Suprapubic skin (tissue), 4 donors: ENCODE data around the gene MYL3. TPM values are rescaled to one million over a fixed set of nuclear protein-coding genes. Genes with fewer than 3 reads are reported as not detected.
"Not testable (repeated sequence)": the region's sequence is repeated elsewhere in the genome, so short reads cannot be mapped to it uniquely, and the experiment has no call there.

Experiments used
- DNase-seq, 2 donors: peaks; one replicate each; pipeline ENCODE4 v3.0.0-alpha.2; 2019; ENCODE audit warnings: low spot score in 2 of 2
- H3K27ac ChIP-seq: fragments of 200-600 bp; sonication (generic); one replicate; pipeline ENCODE4 v1.5.1; 2019
- H3K27me3 ChIP-seq: fragments of 200-600 bp; sonication (generic); one replicate; pipeline ENCODE4 v1.5.1; 2019
- H3K36me3 ChIP-seq: fragments of 200-600 bp; sonication (generic); one replicate; pipeline ENCODE4 v1.5.1; 2019
- H3K4me1 ChIP-seq: fragments of 200-600 bp; sonication (generic); one replicate; pipeline ENCODE4 v1.5.1; 2019
- H3K4me3 ChIP-seq: fragments of 200-600 bp; sonication (generic); one replicate; pipeline ENCODE4 v1.5.1; 2019; ENCODE audit warnings: mild to moderate bottlenecking
- H3K9me3 ChIP-seq: fragments of 200-600 bp; sonication (generic); one replicate; pipeline ENCODE4 v1.5.1; 2019
- CTCF ChIP-seq, 2 donors: fragments of 200-600 bp in 1 of 2; fragments of 450-650 bp in 1 of 2; sonication (generic) in 1 of 2; IDR thresholded peaks; one replicate each; pipeline ENCODE4 v1.5.1; 2016 to 2019; ENCODE audit warnings: antibody characterized with exemption in 2 of 2, mild to moderate bottlenecking in 1 of 2, moderate library complexity in 1 of 2
- EP300 ChIP-seq: sonication (generic); formaldehyde crosslinking; IDR thresholded peaks from one replicate; pipeline ENCODE4 v1.6.1; 2017; ENCODE audit warnings: antibody characterized with exemption
- POLR2A ChIP-seq, 2 donors: fragments of 450-650 bp; IDR thresholded peaks; one replicate each; pipeline ENCODE4 v1.6.1; 2017; ENCODE audit warnings: antibody characterized with exemption in 2 of 2, mild to moderate bottlenecking in 2 of 2, moderate library complexity in 2 of 2
- POLR2AphosphoS5 ChIP-seq, 3 donors: sonication (generic); formaldehyde crosslinking; IDR thresholded peaks; one replicate each; pipeline ENCODE4 v1.6.1; 2017; ENCODE audit warnings: antibody characterized with exemption in 3 of 3
- WGBS: methylation state at CpG from one replicate; pipeline ENCODE4 v1.1.5; 2018; 5-methylcytosine and 5-hydroxymethylcytosine counted together
- total RNA-seq, 4 donors: library from RNA; depleted of rRNA; stranded (reverse); fragments of >200 nt; gene quantifications; one replicate each; pipeline ENCODE4 v1.1.0, GENCODE V29; 2016

The MYL3 gene
- total RNA-seq, 4 donors from 2014 or later, result 1.4 TPM; not detected in 3

DNA sequence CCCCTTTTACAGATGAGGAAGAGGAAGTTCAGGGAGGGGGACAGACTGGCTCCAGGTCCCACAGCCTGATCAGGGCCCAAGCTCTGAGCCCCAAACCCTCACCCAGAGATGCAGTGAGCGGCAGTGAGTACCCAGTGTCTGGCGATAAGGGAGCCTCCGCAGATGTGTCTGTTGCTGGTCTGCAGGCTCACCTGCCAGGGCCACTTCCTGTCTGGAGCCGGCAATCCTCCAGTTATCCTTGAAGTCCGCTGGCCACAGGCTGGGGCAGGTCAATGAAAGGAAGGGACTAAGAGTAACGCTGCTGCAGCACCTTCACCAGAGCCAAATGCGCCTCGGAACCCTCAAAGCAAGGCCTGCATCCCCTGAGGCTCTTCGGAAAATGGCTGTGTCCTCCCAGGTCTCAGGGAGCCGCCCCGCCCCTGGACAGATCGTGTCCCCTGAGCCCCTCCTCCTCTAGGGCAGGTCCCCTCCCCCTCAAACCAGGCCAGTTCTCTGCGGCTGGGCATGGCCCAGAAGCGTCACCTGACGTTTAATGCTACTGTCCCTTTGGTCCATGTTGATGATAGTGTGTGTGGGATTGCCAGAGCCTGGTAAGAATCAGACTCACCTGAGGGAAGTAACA, 51.5 kb downstream of the MYL3 start:
- no peaks in the 10 kb centered on the region for H3K36me3 ChIP-seq
- no peaks in the 10 kb centered on the region for H3K27me3 ChIP-seq
- H3K27ac ChIP-seq, result no peak overlapping the region
- no peaks in the 10 kb centered on the region for H3K9me3 ChIP-seq
- DNase-seq, result no peak
- WGBS, result 67% methylated on average over 4 of the region's 15 CpGs
- peak overlapping the region; percentile 44 for H3K4me3 ChIP-seq
- peaks cover 13% of the 10 kb centered on the region for H3K4me1 ChIP-seq
- no peak for TF ChIP-seq POLR2AphosphoS5 (IDR thresholded peaks at IDR 0.05)
- TF ChIP-seq EP300, result no peak
- no peak for TF ChIP-seq CTCF (IDR thresholded peaks at IDR 0.05)
- TF ChIP-seq POLR2A (IDR thresholded peaks at IDR 0.05), result no peak

DNA sequence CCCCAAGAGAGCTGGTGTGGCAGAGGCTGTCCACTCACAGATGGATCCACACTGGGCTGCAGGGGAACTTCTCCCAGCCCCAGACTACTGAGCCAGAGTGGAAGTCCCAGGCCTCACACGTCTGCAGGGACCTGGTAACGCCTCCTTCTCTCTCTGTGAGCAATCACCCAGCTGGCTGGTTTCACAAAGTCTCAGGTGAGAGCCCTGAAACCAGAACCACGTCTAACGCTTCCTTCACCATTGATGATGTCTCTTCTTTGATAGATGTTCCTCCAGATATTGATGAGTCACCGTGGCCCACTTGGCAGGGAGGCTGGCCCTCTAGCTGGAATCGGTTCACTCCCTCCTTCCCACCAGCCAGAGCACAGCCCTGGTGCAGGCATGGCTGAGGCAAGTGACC, 54.5 kb downstream of the MYL3 start:
- not testable (repeated sequence) for DNase-seq

More for the DNA sequence above, 54.5 kb downstream of the MYL3 start:
- peaks cover 13% of the 10 kb centered on the region for H3K4me1 ChIP-seq
- 68% methylated on average over 6 of the region's 6 CpGs for WGBS
- not testable (repeated sequence) for H3K4me3 ChIP-seq, H3K36me3 ChIP-seq, H3K27ac ChIP-seq, H3K9me3 ChIP-seq, H3K27me3 ChIP-seq

Other genes with a start within 250 kb of the MYL3 start
- 100 to 1,000 TPM; 129 to 260 (median 172) TPM for gene ALS2CL, start 169.8 kb downstream of the MYL3 start, total RNA-seq
- gene TMIE, start 162.1 kb downstream of the MYL3 start, total RNA-seq, result under 1 TPM in 3 of 4 donors, not detected in 1; 0.59 to 0.78 (median 0.72) TPM
- gene PRSS50, start 145.6 kb downstream of the MYL3 start, total RNA-seq, result not detected
- 1 to 10 TPM; 1.1 to 4.2 (median 3.0) TPM for gene PTH1R, start 14.3 kb upstream of the MYL3 start, total RNA-seq
- gene CCDC12, start 113.3 kb upstream of the MYL3 start, total RNA-seq, result 10 to 100 TPM; 56.1 to 86.8 (median 81.6) TPM
- 100 to 1,000 TPM; 317 to 865 (median 347) TPM for gene NBEAL2, start 116.2 kb upstream of the MYL3 start, total RNA-seq